Measurements from ENCODE around the gene CBFB.
A peak's percentile ranks its signal among the peaks of the same experiment; 100 is the strongest.
"Not testable (repeated sequence)": the region's sequence is repeated elsewhere in the genome, so short reads cannot be mapped to it uniquely, and the experiment has no call there.

Gene CBFB

DNA sequence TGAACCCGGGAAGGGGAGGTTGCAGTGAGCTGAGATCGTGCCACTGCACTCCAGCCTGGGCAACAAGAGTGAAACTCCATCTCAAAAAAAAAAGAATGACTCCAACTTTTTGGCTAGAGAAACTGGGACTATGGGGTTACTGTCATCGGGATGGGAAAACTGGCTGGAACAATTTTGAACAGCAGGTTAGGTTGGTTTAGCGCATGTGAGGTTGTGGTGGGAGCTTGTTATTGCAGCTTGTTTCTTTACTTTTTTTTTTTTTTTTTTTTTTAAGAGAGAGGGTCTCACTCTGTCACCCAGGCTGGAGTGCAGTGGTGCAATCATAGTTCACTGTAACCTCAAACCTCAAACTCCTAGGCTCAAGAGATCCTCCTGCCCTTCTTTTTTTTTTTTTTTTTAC is 12.6 kb downstream of the CBFB start:
- DNase-seq, result not testable (repeated sequence)

DNA sequence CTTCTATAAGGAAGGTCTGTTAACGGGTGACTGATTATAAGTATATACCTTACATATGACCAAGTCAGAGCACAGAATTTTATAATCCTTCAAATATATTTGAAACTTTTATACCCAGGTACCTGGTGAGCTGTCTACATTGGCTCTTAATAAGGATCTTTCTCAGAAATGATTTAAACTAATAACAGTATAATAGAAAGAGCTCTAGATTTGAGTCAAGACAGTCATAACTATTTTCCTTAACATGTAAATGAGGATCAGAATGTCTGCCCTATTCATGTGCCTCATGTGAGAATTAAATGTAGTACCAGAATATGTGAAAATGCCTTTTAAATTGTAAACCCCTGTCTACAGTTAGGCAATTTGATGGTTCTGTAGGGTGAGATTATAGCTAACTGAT is 14.5 kb downstream of the CBFB start:
- DNase-seq, result no peak

GRCh38 chr16:67050796-67051195 is 21.8 kb downstream of the CBFB start:
- no peak for DNase-seq

DNA sequence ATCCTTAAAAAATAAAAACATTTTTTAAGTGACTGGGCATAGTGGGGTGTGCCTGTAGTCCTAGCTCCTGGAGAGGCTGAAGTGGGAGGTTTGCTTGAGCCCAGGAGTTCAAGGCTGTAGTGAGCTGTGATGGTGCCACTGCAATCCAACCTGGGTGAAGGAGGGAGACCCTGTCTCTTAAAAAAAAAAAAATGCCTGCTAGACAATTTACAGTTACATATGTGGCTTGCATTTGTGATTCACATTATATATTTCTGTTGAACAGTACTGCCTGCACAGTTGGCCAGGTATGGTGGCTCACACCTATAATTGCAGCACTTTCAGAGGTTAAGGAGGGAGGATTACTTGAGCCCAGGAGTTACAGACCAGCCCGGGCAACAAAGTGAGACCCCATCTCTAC is 23.4 kb downstream of the CBFB start:
- DNase-seq, result no peak

GRCh38 chr16:67053767-67054334 is 24.9 kb downstream of the CBFB start:
- no peak for DNase-seq

- DNase-seq, result no peak
Observed at GRCh38 chr16:67054901-67055300, 26.0 kb downstream of the CBFB start.

DNA sequence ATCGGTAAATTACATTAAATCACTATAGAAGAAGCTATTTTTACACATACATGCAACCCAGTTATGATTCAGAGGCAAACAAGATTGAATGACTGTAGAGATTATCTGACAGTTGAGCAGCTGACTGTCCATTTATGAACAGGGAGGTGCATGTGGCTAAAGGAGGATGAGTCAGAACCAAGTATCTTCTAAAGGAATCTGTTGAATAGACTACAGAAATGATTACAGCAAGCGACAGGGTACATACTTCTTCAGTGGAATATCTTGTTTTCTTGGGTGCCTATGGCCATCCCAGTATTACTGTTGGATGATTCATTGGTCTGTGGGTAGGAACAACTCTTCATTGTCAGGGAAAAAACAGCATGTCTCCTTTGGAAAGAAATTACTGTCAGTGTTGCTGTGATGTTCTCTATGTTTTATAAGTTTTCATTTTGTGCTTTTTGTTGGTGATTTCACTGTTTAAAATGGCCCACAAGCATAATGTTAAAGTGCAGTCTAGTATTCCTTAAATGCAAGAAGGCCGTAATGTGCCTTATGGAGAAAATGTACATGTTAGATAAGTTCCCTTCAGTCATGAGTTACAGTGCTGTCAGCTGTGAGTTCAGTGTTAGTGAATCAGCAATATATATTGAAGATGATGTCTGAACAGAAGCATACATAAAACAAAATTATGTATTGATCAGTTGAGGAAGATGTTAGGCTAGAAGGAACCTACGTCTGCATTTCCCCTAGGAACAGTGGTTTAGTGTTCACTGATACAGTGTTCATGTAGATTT is 27.0 kb downstream of the CBFB start:
- DNase-seq, result no peak

GRCh38 chr16:67063008-67063407 is 34.1 kb downstream of the CBFB start:
- DNase-seq, result no peak

DNA sequence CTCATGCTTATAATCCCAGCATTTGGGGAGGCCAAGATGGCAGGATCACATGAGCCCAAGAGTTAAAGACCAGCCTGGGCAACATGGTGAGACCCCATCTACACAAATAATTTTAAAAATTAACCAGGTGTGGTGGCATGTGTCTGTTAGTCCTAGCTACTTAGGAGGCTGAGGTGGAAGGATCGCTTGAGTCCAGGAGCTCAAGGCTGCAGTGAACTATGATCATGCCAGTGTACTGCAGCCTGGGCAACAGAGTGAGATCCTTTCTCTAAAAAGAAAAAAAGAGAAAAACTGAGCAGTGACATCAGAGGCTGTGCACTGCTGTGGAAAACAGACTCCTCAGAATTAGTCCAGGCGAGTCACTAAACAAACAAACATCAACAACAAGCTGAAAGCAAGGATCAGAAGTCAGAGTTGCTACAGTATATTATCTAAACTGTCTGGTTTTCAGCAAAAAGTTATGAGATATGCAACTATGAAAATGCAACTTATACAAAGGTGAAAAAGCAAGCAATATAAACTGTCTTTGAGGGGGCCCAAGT is 39.3 kb downstream of the CBFB start:
- DNase-seq, result no peak

DNA sequence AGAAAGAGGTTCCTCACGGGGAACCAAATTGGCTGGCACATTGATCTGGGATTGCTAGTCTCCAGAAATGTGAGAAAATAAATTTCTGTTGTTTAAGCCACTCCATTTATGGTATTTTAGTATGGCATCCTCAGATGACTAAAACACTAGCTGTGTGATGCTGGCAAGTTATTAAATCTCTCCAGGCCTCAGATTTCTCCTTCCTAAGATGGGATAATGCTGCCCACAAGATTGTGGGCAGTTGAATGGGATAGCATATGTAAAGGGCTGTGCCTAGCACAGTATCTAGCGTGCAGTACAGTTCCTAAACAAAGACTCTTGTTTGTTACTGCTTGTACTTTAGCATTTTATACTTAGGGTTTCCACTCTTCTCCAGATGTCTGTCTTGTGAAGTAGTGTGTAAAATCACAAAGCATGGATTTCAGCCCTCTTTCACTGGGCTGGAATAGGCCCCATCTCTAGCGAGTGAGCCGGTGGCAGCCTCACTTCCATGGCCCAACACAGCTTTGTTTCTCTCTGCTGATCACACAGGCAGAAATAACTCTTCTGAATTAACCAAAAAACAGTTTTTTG is 42.6 kb downstream of the CBFB start:
- no peak for DNase-seq

GRCh38 chr16:67075331-67075730 is 46.4 kb downstream of the CBFB start:
- no peak for DNase-seq

DNA sequence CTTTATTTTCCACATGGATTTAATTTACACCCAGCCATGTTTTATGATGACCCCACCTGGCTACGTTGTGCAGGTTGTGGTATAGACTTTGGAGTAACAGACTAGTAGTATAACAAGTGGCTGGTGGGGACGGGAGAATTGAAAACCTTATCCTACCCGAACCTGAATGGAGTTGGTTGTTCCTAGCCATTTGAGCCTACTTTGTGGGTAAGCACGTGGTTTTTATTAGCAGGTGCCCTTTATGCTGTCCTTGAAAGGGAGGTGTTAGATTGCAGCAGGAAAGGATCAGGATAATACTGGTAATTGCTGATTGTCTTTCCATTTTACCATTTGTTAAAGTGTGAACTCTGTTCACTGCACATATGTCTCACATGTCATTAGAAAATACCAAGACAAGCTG is 48.9 kb downstream of the CBFB start:
- DNase-seq, result peak in 1 of 3 experiments; percentile 31

DNA sequence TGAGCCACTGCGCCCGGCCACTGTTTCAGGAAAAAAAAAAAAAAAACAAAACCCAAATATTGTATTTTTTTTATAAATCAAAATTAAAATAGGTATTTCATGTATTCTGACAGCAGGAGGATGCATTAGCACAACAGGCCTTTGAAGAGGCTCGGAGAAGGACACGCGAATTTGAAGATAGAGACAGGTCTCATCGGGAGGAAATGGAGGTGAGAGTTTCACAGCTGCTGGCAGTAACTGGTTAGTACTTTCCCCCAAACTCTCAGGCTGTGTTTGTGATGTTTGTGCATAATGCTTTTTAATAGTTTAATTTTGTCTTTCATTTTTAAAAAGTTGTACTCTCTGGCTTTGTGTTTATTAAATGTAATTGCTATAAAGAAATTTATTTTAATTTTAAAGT is 53.2 kb downstream of the CBFB start:
- DNase-seq, result no peak

GRCh38 chr16:67082891-67083290 is 53.9 kb downstream of the CBFB start:
- no peak for DNase-seq

DNA sequence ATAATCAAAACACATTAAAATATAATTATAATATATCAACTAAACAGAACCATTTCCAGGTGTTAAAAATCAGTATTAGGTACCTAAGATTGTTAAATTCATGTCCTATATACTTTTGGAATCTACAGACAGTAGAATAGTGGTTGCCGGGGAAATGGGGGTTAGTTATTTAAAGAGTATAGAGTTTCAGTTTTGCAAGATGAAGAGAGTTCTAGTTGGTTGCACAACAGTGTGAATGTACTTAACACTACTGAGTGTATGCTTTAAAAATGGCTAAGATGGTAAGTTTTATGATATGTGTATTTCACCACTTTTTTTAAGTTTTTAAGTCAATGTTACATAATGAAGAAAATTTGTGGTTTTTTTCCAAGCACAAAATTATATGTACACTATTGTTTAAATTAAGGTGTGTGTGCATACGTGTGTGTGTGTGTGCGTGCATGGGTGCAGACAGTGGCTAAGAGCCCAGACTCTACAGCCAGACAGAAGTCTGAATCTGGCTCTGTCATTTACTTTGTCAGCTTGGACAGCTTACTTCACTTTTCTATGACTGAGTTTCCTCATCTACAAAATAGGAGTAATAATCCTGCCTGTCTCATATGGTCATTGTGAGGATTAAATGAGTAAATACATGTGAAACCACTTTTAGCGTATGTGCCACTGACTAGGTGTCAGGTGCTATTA is 55.5 kb downstream of the CBFB start:
- DNase-seq, result peak in 1 of 3 experiments; percentile 41

GRCh38 chr16:67086822-67087221 is 57.9 kb downstream of the CBFB start:
- DNase-seq, result no peak

DNA sequence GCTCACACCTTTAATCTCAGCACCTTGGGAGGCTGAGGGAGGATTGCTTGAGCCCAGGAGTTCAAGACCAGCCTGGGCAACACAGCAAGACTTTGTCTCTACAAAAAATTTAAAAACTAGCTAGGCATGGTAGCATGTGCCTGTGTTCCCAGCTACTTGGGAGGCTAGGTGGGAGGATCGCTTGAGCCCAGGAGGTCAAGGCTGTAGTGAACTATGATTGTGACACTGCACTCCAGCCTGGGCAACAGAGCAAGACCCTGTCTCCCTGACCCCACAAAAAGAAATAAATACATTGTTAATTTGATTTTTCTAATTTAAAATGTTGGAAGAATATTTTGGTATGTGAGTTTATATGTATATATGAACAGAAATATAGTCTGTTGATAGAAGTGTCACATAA is 58.3 kb downstream of the CBFB start:
- DNase-seq, result no peak

DNA sequence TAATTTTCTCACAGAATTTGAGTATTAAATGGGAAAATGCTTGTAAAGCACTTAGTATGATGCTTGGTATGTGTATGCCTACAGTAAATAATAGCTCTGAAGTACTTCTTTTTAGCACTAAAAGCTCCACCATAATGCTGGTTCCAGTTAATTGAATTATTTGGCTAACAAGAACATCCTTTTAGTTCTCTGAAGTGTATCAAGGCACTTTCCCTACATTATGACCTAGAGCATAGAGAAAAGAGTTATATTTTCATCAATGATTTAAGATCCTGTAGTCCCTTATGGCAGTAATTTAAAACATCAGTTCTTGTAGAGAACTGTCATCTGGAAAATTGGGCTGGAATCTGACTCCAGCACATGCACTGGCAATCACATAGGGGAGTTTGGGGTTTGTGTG is 58.9 kb downstream of the CBFB start:
- DNase-seq, result peak in 2 of 3 experiments; percentile 20 to 78

- DNase-seq, result no peak
Observed at GRCh38 chr16:67088551-67088950, 59.6 kb downstream of the CBFB start.

- no peak for DNase-seq
Observed at GRCh38 chr16:67089101-67089500, 60.2 kb downstream of the CBFB start.

DNA sequence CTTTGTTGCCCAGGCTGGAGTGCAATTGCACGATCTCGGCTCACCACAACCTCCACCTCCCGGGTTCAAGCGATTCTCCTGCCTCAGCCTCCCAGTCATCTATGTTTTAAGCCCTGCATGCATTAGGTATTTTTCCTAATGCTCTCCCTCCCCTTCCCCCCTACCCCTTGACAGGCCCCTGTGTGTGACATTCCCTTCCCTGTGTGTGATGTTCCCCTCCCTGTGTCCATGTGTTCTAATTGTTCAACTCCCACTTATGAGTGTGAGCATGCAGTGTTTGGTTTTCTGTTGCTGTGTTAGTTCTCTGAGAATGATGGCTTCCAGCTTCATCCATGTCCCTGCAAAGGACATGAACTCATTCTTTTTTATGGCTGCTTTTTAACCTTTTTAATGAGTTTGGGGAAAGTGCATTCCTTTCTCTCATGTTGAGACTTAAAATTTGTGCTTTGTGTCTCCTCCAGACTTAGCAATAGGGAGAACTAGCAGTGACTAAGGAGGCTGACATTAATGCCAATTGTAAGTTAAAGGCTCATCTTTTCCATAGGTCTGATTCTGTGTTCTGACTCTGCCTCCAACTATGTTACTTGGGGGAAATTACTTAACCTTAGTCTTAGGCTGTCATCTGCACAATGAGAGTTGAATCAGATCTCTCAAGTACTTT is 63.1 kb downstream of the CBFB start:
- no peak for DNase-seq

GRCh38 chr16:67093098-67093726 is 64.3 kb downstream of the CBFB start:
- no peak for DNase-seq

GRCh38 chr16:67098599-67098998 is 69.7 kb downstream of the CBFB start:
- DNase-seq, result no peak
